Measurements from ENCODE around the gene CATSPER4. TPM values are rescaled to one million over a fixed set of nuclear protein-coding genes. Genes with fewer than 3 reads are reported as not detected.

The CATSPER4 gene
- total and polyA plus RNA-seq, 3 donors from 2014 or later, result 4.9 to 13.2 (median 8.2) TPM

DNA sequence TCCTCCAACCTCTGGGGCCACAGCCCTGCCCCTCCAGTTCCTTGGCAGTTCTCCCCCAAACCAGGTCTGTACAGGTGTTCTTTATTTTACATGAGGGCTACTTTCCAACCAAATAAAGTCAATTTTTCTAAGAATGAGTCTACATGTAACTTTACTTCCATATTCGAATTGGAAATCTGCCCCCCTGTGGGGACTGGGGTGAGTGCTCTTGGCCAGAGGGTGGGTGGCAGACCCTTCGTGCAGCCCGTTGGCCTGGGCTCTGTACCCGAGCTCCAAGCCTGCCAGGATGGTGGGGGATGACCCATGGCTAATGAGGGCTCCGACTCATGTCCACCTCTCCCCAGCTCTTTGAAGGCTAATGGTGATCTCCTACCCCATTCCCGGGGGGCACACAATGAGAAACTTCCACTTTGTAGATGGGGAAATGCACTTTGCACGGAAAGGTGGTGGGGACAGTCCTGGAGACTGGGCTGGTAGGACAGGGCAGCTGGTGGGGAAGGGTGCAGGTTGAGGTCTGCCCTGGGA, 589 bp upstream of the CATSPER4 start:
- Histone ChIP-seq H3K27ac (no peak overlapping the region), H3K27me3 (no peaks in the 10 kb centered on the region), H3K36me3 (ENCODE audit: low read depth, missing control alignments) (no peaks in the 10 kb centered on the region), H3K9me3 (no peaks in the 10 kb centered on the region), H3K4me1 (no peaks in the 10 kb centered on the region), H3K4me3 (no peak overlapping the region)
- intact Hi-C loops (cut with DNase I; ENCODE audit: low total_unique reads), result no loop called here
- no peak for TF ChIP-seq POLR2A (IDR thresholded peaks at IDR 0.05)
- TF ChIP-seq, protein P1, sequence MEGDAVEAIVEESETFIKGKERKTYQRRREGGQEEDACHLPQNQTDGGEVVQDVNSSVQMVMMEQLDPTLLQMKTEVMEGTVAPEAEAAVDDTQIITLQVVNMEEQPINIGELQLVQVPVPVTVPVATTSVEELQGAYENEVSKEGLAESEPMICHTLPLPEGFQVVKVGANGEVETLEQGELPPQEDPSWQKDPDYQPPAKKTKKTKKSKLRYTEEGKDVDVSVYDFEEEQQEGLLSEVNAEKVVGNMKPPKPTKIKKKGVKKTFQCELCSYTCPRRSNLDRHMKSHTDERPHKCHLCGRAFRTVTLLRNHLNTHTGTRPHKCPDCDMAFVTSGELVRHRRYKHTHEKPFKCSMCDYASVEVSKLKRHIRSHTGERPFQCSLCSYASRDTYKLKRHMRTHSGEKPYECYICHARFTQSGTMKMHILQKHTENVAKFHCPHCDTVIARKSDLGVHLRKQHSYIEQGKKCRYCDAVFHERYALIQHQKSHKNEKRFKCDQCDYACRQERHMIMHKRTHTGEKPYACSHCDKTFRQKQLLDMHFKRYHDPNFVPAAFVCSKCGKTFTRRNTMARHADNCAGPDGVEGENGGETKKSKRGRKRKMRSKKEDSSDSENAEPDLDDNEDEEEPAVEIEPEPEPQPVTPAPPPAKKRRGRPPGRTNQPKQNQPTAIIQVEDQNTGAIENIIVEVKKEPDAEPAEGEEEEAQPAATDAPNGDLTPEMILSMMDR (IDR thresholded peaks at IDR 0.05), result no peak
- WGBS, 2 donors, result 80 to 91% methylated on average over 7 of the region's 7 CpGs
- DNase-seq, result no peak

DNA sequence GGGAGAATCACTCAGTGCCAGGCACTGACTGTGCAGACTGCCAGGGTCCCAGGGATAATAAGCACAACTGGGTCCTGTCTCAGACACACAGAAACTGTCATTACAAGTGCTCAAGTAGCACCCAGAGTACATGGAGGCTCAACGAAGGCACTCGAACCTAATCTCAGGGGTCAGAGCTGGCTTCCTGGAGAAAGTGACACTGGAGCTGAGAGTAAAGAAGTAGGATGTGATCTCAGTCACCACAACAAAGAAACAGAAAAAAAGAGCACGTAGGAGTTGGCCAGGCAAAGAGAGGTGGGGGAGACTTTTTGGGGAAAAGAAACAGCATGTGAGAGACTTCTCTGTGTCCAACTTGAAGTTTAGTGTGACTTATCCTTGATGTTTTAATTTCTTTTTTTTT, 1.3 kb downstream of the CATSPER4 start:
- intact Hi-C loops (cut with DNase I; ENCODE audit: low total_unique reads), result no loop called here
- WGBS, 2 donors, result 65 to 73% methylated on average over 3 of the region's 3 CpGs
- TF ChIP-seq POLR2A (IDR thresholded peaks at IDR 0.05), result no peak
- TF ChIP-seq, protein P1 (IDR thresholded peaks at IDR 0.05), result no peak

DNA sequence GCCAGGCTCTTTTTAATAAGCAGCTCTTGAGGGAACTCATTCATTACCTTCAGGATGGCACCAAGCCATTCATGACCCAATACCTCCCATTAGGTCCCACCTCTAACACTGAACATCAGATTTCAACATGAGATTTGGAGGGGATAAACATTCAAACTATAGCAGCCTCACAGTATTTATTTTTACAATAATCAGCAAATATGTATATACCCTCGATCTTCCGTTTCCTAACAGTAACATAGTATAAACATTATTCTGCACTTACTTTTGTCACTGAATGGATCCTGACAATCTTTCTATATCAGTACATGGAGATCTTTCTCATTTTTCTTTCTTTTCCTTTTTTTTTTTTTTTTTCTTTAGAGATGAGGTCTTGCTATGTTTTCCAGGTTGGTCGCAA, 5.4 kb downstream of the CATSPER4 start:
- intact Hi-C loops (cut with DNase I; ENCODE audit: low total_unique reads), result no loop called here
- WGBS, 2 donors, result 83 to 90% methylated on average over 3 of the region's 3 CpGs
- TF ChIP-seq, protein P1 (IDR thresholded peaks at IDR 0.05), result no peak
- TF ChIP-seq POLR2A (IDR thresholded peaks at IDR 0.05), result no peak
- no peak overlapping the region for H3K4me3 ChIP-seq
- H3K9me3 ChIP-seq, result no peaks in the 10 kb centered on the region
- no peak for DNase-seq
- no peaks in the 10 kb centered on the region for H3K27me3 ChIP-seq
- no peak overlapping the region for H3K27ac ChIP-seq
- H3K36me3 ChIP-seq (ENCODE audit: low read depth, missing control alignments), result no peaks in the 10 kb centered on the region
- peaks cover 1% of the 10 kb centered on the region for H3K4me1 ChIP-seq

More for the DNA sequence above, 1.3 kb downstream of the CATSPER4 start:
- Histone ChIP-seq H3K36me3 (ENCODE audit: low read depth, missing control alignments) (no peaks in the 10 kb centered on the region), H3K4me3 (no peak overlapping the region), H3K27me3 (no peaks in the 10 kb centered on the region), H3K27ac (no peak overlapping the region), H3K9me3 (no peaks in the 10 kb centered on the region), H3K4me1 (no peaks in the 10 kb centered on the region)
- no peak for DNase-seq

DNA sequence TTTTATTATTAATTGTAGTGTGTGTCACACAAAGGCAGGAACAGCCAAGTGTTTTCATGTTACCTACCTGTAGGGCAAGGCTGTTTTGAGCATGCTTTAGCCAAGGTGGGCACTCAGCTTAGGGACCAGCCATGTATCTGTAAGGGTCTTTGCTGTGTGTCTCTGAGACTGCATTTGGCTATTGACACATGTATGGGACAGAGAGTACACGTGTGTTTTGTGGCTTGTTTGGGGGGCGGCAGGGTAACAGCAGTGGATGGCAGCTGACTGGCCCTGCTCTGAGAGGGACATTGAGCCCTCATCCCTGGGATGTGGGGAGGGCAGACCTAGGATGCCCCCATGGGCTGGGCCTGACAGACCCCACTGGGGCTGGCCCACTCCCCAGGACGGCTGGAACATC, 6.9 kb downstream of the CATSPER4 start:
- Histone ChIP-seq H3K27ac (no peak overlapping the region), H3K27me3 (no peaks in the 10 kb centered on the region), H3K36me3 (ENCODE audit: low read depth, missing control alignments) (no peaks in the 10 kb centered on the region), H3K4me3 (no peak overlapping the region), H3K9me3 (no peaks in the 10 kb centered on the region), H3K4me1 (peaks cover 5% of the 10 kb centered on the region)
- no peak for DNase-seq
- TF ChIP-seq, protein P1 (IDR thresholded peaks at IDR 0.05), result no peak
- no peak for TF ChIP-seq POLR2A (IDR thresholded peaks at IDR 0.05)
- intact Hi-C loops (cut with DNase I; ENCODE audit: low total_unique reads), result no loop called here
- 90 to 92% methylated on average over 3 of the region's 3 CpGs for WGBS, 2 donors

DNA sequence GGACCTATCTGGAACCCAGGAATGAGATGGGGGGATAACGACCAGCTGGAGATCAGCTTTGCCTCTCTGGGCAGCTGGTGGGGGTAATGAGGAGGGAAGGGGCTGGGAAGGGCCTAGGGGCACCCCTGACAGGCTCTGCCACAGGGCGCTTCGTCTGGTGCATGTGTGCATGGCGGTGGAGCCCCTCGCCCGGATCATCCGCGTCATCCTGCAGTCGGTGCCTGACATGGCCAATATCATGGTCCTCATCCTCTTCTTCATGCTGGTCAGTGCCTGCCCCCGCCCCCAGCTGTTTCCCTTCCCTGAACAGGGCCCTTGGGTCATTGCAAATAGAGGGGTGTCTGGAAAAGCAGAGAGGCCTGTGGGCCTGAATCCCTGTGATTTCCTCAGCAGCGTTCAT, 7.4 kb downstream of the CATSPER4 start:
- Histone ChIP-seq H3K27ac (no peak overlapping the region), H3K27me3 (no peaks in the 10 kb centered on the region), H3K4me3 (no peak overlapping the region), H3K4me1 (peaks cover 5% of the 10 kb centered on the region), H3K36me3 (ENCODE audit: low read depth, missing control alignments) (no peaks in the 10 kb centered on the region), H3K9me3 (no peaks in the 10 kb centered on the region)
- no peak for DNase-seq
- intact Hi-C loops (cut with DNase I; ENCODE audit: low total_unique reads), result no loop called here
- WGBS, 2 donors, result 80 to 83% methylated on average over 11 of the region's 11 CpGs
- no peak for TF ChIP-seq POLR2A (IDR thresholded peaks at IDR 0.05)
- TF ChIP-seq, protein P1 (IDR thresholded peaks at IDR 0.05), result no peak

Measured in testis (tissue), 3 donors.